HepG2 (cell line): ENCODE data around the gene SDC1. TPM values are rescaled to one million over a fixed set of nuclear protein-coding genes. Genes with fewer than 3 reads are reported as not detected.

ENCODE experiments used
- ATAC-seq: fragments of 200-7000 bp; cut with Tn5 transposase; 3 replicates; pipeline ENCODE4 v1.9.1; 2020; ENCODE audit warnings: mild to moderate bottlenecking, moderate library complexity
- BruUV-seq: library from RNA; stranded (reverse); fragments of 400-500 nt; replicated peaks from 2 replicates; lab custom pipeline; 2021; lab: Mats Ljungman, UMichigan
- CTCF ChIA-PET: fragments of 300-600 bp; formaldehyde crosslinking; extraction: SDS; loops from one replicate; lab custom pipeline; 2021; ENCODE audit warnings: low total read pairs, inconsistent platforms, low intra/inter-chr PET ratio; lab: Yijun Ruan, JAX
- POLR2A ChIA-PET: fragments of 350-600 bp; sonication (Branson Sonifier 250); formaldehyde crosslinking; loops from one replicate; lab custom pipeline; 2020; ENCODE audit warnings: antibody characterized with exemption, inconsistent platforms; lab: Yijun Ruan, JAX
- DNase-seq: peaks from one replicate; pipeline ENCODE4 v3.0.0-alpha.2; 2015; ENCODE audit warnings: low spot score
- FAIRE-seq: peaks from 3 replicates; lab custom pipeline; 2011; peaks lifted over from hg19 to GRCh38; lab: Jason Lieb, UNC
- H2AFZ ChIP-seq: one replicate; pipeline ENCODE4 v1.6.1; 2011; ENCODE audit warnings: low read length, inconsistent platforms
- H3K27ac ChIP-seq: fragments of 300-600 bp; 3 replicates; pipeline ENCODE4 v1.8.0; 2011; ENCODE audit warnings: mixed run types, mild to moderate bottlenecking, mixed read lengths, low read length, inconsistent platforms; ENCODE audit not compliant: insufficient read depth; ENCODE audit errors: extremely low read length
- H3K27me3 ChIP-seq, 2 experiments: fragments of 200-600 bp in 1 of 2; 2 replicates in 1 of 2; 3 replicates in 1 of 2; pipeline versions ENCODE4 v1.6.0 to v1.8.0; 2011; ENCODE audit warnings: low read length in 2 of 2, mild to moderate bottlenecking in 2 of 2, moderate library complexity in 2 of 2, inconsistent platforms in 1 of 2; ENCODE audit not compliant: insufficient read depth in 2 of 2, control insufficient read depth in 1 of 2
- H3K36me3 ChIP-seq, 2 experiments: fragments of 200-600 bp in 1 of 2; replicated peaks in 1 of 2; 2 replicates in 1 of 2; 3 replicates in 1 of 2; pipeline versions ENCODE4 v1.5.1 to v1.8.0; 2011; ENCODE audit warnings: low read length in 2 of 2, inconsistent platforms in 1 of 2; ENCODE audit not compliant: insufficient read depth in 2 of 2, control insufficient read depth in 1 of 2
- H3K4me1 ChIP-seq: 2 replicates; pipeline ENCODE4 v1.5.1; 2012; ENCODE audit warnings: low read length, inconsistent platforms; ENCODE audit not compliant: insufficient read depth
- H3K4me2 ChIP-seq: 2 replicates; pipeline ENCODE4 v1.6.0; 2011; ENCODE audit warnings: low read depth, low read length, inconsistent platforms
- H3K4me3 ChIP-seq, 3 experiments: fragments of 200-600 bp in 1 of 3; sonication (generic), shearing (Covaris generic) in 1 of 3; replicated peaks in 1 of 3; 2 replicates each; pipeline ENCODE4 v1.5.1; 2011 to 2016; ENCODE audit warnings: low read length in 3 of 3, inconsistent platforms in 2 of 3, low read depth in 2 of 3, mild to moderate bottlenecking in 2 of 3, control low read depth in 1 of 3, mixed read lengths in 1 of 3; ENCODE audit not compliant: insufficient read depth in 1 of 3
- H3K79me2 ChIP-seq: one replicate; pipeline ENCODE4 v1.6.1; 2011; ENCODE audit warnings: low read length, inconsistent platforms; ENCODE audit not compliant: insufficient read depth
- H3K9ac ChIP-seq: 2 replicates; pipeline ENCODE4 v1.6.0; 2011; ENCODE audit warnings: mild to moderate bottlenecking, low read depth, low read length, inconsistent platforms; ENCODE audit not compliant: insufficient read depth
- H3K9me3 ChIP-seq: 2 replicates; pipeline ENCODE4 v1.5.1; 2012; ENCODE audit warnings: mild to moderate bottlenecking, low read length
- H4K20me1 ChIP-seq: 2 replicates; pipeline ENCODE4 v1.6.0; 2011; ENCODE audit warnings: inconsistent platforms, mild to moderate bottlenecking, low read length, moderate library complexity; ENCODE audit not compliant: insufficient read depth
- AHR ChIP-seq: IDR thresholded peaks from 2 replicates; pipeline ENCODE4 v1.6.1; 2018; ENCODE audit warnings: missing genetic modification reagents, missing compliant biosample characterization
- GTF2F1 ChIP-seq: fragments of 150-350 bp; IDR thresholded peaks from 2 replicates; pipeline ENCODE4 v1.6.1; 2014; ENCODE audit warnings: low read length
- HNRNPUL1 ChIP-seq: fragments of 200-400 bp; formaldehyde crosslinking; IDR thresholded peaks from 2 replicates; pipeline ENCODE4 v1.6.1; 2017; ENCODE audit warnings: low read depth, mild to moderate bottlenecking, low read length, moderate library complexity
- PTBP1 ChIP-seq: fragments of 200-400 bp; formaldehyde crosslinking; IDR thresholded peaks from 2 replicates; pipeline ENCODE4 v1.6.1; 2018; ENCODE audit warnings: low read length, low read depth; ENCODE audit not compliant: poor library complexity, severe bottlenecking
- SNAI1 ChIP-seq: sonication (generic); formaldehyde crosslinking; IDR thresholded peaks from 2 replicates; pipeline ENCODE4 v1.5.0; 2020; ENCODE audit warnings: mild to moderate bottlenecking, missing genetic modification reagents, borderline replicate concordance
- SP2 ChIP-seq: sonication (generic); formaldehyde crosslinking; IDR thresholded peaks from 2 replicates; pipeline ENCODE4 v1.5.1; 2020; ENCODE audit warnings: mild to moderate bottlenecking, missing genetic modification reagents
- ZNF160 ChIP-seq: sonication (generic); formaldehyde crosslinking; IDR thresholded peaks from 2 replicates; pipeline ENCODE4 v1.8.0; 2022; ENCODE audit warnings: mild to moderate bottlenecking, inconsistent platforms, missing genetic modification reagents
- ZNF232 ChIP-seq: sonication (generic); formaldehyde crosslinking; IDR thresholded peaks from 2 replicates; pipeline ENCODE4 v1.4.0; 2020; ENCODE audit warnings: missing genetic modification reagents, borderline replicate concordance
- ZNF263 ChIP-seq: sonication (generic); formaldehyde crosslinking; IDR thresholded peaks from 2 replicates; pipeline ENCODE4 v1.4.0; 2020; ENCODE audit warnings: missing genetic modification reagents
- ZNF598 ChIP-seq: sonication (generic); formaldehyde crosslinking; IDR thresholded peaks from 2 replicates; pipeline ENCODE4 v1.5.1; 2020; ENCODE audit warnings: mild to moderate bottlenecking, missing genetic modification reagents, borderline replicate concordance
- ZNF652 ChIP-seq: IDR thresholded peaks from 2 replicates; pipeline ENCODE4 v1.6.1; 2016; ENCODE audit warnings: low read depth, borderline replicate concordance
- ZNF883 ChIP-seq: sonication (generic); formaldehyde crosslinking; IDR thresholded peaks from 2 replicates; pipeline ENCODE4 v1.5.1; 2020; ENCODE audit warnings: mild to moderate bottlenecking, missing genetic modification reagents; ENCODE audit errors: not compliant biosample characterization
- WGBS: methylation state at CpG from one replicate; pipeline ENCODE4 v1.1.6; 2017; ENCODE audit warnings: low lambda C conversion rate; 5-methylcytosine and 5-hydroxymethylcytosine counted together
- in situ Hi-C: cut with HindIII; loops from 2 replicates; pipeline ENCODE4 v1.10.0; 2017; ENCODE audit warnings: low pct_unique_long_range_greater_than_20kb; ENCODE audit not compliant: extremely low pct_ligation_motif_present
- intact Hi-C: fragments of 100-400 bp; cut with micrococcal nuclease; formaldehyde crosslinking; loops from one replicate; pipeline ENCODE4 v1.10.0; 2022; ENCODE audit not compliant: unreplicated experiment
- polyA plus RNA-seq, 8 experiments: library from polyadenylated mRNA; depleted of rRNA in 3 of 8; stranded (reverse) in 7 of 8; unstranded in 1 of 8; fragments of >200 nt; fragmentation: Illumina TruSeq in 4 of 8; extraction: Trizol in 4 of 8; gene quantifications; 2 replicates each; pipeline versions ENCODE4 v1.2.1 to v1.2.3, GENCODE V29; 2011 to 2016; ENCODE audit warnings: low read depth in 4 of 8, missing spikeins in 1 of 8, mixed read lengths in 1 of 8; ENCODE audit not compliant: insufficient read depth in 1 of 8
- total RNA-seq, 5 experiments: library from RNA; depleted of rRNA; stranded (reverse); fragments of >200 nt; fragmentation: Illumina TruSeq; extraction: Trizol; gene quantifications; 2 replicates each; pipeline ENCODE4 v1.2.3, GENCODE V29; 2016; ENCODE audit warnings: low read depth in 1 of 5
- TF ChIP-seq, protein P1 (sequence below): sonication (generic); formaldehyde crosslinking; IDR thresholded peaks from 2 replicates; pipeline ENCODE4 v1.4.0; 2020; ENCODE audit warnings: mild to moderate bottlenecking, missing genetic modification reagents
- TF ChIP-seq, protein P2 (sequence below): sonication (generic); formaldehyde crosslinking; IDR thresholded peaks from 2 replicates; pipeline ENCODE4 v1.4.0; 2020; ENCODE audit warnings: low read depth, mild to moderate bottlenecking, missing genetic modification reagents

The SDC1 gene
- total and polyA plus RNA-seq, 2 of the 13 experiments (the other 11 are each of a cell fraction or from before 2014, with no cell fraction given) = 108 to 119 TPM

- ChIA-PET POLR2A (no interaction called here), CTCF (no interaction called here)
- DNase-seq (no peak), FAIRE-seq (no peak), ATAC-seq (no peak)
- intact Hi-C loops (loop anchor here (5.0 kb wide), 1 partner anchor 271 kb away; no protein-coding TSS in a partner anchor), in situ Hi-C loops (loop anchor here (5.0 kb wide), 1 partner anchor 91 kb away; no protein-coding TSS in a partner anchor)
- H3K9ac ChIP-seq = no peak overlapping the region
- peaks cover 10% of the 10 kb centered on the region for H3K79me2 ChIP-seq
- H3K4me2 ChIP-seq = no peak overlapping the region
- no peaks in the 10 kb centered on the region for H3K9me3 ChIP-seq
- no peak overlapping the region for H2AFZ ChIP-seq
- WGBS = 88% methylated on average over 10 of the region's 10 CpGs
- no peaks in the 10 kb centered on the region for H4K20me1 ChIP-seq
- TF ChIP-seq GTF2F1 (no peak), ZNF263 (peak; percentile 77)
- H3K36me3 ChIP-seq = no peaks in the 10 kb centered on the region
- no peak overlapping the region for H3K27ac ChIP-seq
- H3K27me3 ChIP-seq = no peaks in the 10 kb centered on the region; a peak in 2 of 5 replicates
- H3K4me1 ChIP-seq = peaks cover 33% of the 10 kb centered on the region
- no peak overlapping the region for H3K4me3 ChIP-seq
- no TSS peak for BruUV-seq
These were observed 3.1 kb upstream of the SDC1 start for GRCh38 chr2:20227894-20228505.

DNA sequence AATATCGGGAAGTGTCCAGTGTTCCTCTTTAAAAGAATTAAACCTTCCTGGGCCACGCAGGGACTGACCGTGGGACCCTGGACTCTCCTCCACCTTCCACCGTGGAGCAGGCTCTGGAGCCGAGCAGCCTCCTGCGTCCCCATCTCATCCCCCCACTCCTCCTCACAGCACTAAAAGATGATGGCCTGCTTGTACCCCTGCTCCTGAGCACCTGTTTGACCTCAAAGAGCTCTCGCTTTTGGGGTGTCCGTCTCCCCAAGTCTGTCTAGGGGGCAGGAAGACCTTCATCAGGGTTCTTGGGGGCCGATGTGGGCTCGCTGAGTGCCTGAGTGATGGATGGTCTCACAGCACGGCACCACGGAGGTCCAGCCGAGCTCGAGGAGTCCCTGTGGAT, 1.2 kb upstream of the SDC1 start:
- 80% methylated on average over 13 of the region's 14 CpGs for WGBS
- no peaks in the 10 kb centered on the region for H4K20me1 ChIP-seq
- peak overlapping the region; percentile 28 for H2AFZ ChIP-seq
- peaks cover 28% of the 10 kb centered on the region for H3K79me2 ChIP-seq
- H3K36me3 ChIP-seq = no peaks in the 10 kb centered on the region
- H3K9me3 ChIP-seq = no peaks in the 10 kb centered on the region
- BruUV-seq = TSS peak; percentile 80
- CTCF ChIA-PET = interaction anchor here (1.2 to 2.2 kb wide), 3 partner anchors 35 to 92 kb away, joined by 4 to 18 read pairs (median 9); no protein-coding TSS in a partner anchor
- in situ Hi-C loops (loop anchor here (5.0 kb wide), 1 partner anchor 89 kb away; no protein-coding TSS in a partner anchor), intact Hi-C loops (loop anchor here (5.0 kb wide), 1 partner anchor 269 kb away; no protein-coding TSS in a partner anchor)
- H3K4me2 ChIP-seq = peak overlapping the region; percentile 93
- no peaks in the 10 kb centered on the region; a peak in 1 of 5 replicates for H3K27me3 ChIP-seq
- POLR2A ChIA-PET = interaction anchor here (0.6 to 6.4 kb wide), 21 partner anchors 9 to 441 kb away, joined by 3 to 94 read pairs (median 7); partner anchors contain the start of genes GDF7 and RHOB
- H3K9ac ChIP-seq = no peak overlapping the region
- peaks cover 35% of the 10 kb centered on the region for H3K4me1 ChIP-seq
- DNase-seq = no peak
- peak overlapping the region in 2 of 3 experiments; percentile 77 to 81; a peak in 4 of 6 replicates for H3K4me3 ChIP-seq
- no peak for ATAC-seq
- peak overlapping the region; percentile 69 for H3K27ac ChIP-seq
- no peak for FAIRE-seq
- TF ChIP-seq ZNF232 (CRISPR knock-in tag) (no peak), HNRNPUL1 (no peak), SP2 (CRISPR knock-in tag) (no peak), ZNF652 (CRISPR knock-in tag) (no peak), ZNF598 (0 out of 2 replicates have a peak, but pooled peaks have one; percentile 14), AHR (CRISPR knock-in tag) (no peak), ZNF883 (peak; percentile 61), ZNF160 (0 out of 2 replicates have a peak, but pooled peaks have one; percentile 15), PTBP1 (no peak), SNAI1 (CRISPR knock-in tag) (no peak; the same call in 1 of the 2 replicates)
- TF ChIP-seq, protein P1, sequence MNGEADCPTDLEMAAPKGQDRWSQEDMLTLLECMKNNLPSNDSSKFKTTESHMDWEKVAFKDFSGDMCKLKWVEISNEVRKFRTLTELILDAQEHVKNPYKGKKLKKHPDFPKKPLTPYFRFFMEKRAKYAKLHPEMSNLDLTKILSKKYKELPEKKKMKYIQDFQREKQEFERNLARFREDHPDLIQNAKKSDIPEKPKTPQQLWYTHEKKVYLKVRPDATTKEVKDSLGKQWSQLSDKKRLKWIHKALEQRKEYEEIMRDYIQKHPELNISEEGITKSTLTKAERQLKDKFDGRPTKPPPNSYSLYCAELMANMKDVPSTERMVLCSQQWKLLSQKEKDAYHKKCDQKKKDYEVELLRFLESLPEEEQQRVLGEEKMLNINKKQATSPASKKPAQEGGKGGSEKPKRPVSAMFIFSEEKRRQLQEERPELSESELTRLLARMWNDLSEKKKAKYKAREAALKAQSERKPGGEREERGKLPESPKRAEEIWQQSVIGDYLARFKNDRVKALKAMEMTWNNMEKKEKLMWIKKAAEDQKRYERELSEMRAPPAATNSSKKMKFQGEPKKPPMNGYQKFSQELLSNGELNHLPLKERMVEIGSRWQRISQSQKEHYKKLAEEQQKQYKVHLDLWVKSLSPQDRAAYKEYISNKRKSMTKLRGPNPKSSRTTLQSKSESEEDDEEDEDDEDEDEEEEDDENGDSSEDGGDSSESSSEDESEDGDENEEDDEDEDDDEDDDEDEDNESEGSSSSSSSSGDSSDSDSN (CRISPR knock-in tag) = no peak
- TF ChIP-seq, protein P2, sequence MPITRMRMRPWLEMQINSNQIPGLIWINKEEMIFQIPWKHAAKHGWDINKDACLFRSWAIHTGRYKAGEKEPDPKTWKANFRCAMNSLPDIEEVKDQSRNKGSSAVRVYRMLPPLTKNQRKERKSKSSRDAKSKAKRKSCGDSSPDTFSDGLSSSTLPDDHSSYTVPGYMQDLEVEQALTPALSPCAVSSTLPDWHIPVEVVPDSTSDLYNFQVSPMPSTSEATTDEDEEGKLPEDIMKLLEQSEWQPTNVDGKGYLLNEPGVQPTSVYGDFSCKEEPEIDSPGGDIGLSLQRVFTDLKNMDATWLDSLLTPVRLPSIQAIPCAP = no peak
